Measurements from ENCODE around the gene TFIP11. TPM values are rescaled to one million over a fixed set of nuclear protein-coding genes. Genes with fewer than 3 reads are reported as not detected.
A peak's percentile ranks its signal among the peaks of the same experiment; 100 is the strongest.

TFIP11 gene
- total and polyA plus RNA-seq, 7 donors = 28.8 to 56.1 (median 36.8) TPM

DNA sequence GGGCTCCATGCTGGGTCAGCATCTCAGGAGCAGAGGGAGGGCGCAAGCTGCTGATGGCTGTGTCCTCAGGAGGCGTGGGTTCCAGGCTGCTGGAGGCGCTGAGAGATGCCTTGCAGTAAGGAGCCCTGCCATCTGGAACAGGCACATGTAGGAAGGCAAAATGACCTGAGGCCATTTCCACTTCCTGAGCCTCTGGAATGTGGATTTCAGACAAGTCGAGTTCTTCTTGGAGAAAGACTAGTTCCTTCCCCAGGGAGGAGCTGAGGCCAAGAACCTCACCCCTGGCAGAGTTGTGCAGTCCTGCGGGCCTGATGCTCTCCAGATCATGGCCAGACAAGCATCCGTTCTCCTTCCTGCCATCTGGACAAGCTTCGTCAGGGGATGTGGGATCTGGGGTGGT, 48.0 kb downstream of the TFIP11 start:
- no peak overlapping the region for H3K4me3 ChIP-seq
- TF ChIP-seq, protein P1, sequence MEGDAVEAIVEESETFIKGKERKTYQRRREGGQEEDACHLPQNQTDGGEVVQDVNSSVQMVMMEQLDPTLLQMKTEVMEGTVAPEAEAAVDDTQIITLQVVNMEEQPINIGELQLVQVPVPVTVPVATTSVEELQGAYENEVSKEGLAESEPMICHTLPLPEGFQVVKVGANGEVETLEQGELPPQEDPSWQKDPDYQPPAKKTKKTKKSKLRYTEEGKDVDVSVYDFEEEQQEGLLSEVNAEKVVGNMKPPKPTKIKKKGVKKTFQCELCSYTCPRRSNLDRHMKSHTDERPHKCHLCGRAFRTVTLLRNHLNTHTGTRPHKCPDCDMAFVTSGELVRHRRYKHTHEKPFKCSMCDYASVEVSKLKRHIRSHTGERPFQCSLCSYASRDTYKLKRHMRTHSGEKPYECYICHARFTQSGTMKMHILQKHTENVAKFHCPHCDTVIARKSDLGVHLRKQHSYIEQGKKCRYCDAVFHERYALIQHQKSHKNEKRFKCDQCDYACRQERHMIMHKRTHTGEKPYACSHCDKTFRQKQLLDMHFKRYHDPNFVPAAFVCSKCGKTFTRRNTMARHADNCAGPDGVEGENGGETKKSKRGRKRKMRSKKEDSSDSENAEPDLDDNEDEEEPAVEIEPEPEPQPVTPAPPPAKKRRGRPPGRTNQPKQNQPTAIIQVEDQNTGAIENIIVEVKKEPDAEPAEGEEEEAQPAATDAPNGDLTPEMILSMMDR (IDR thresholded peaks at IDR 0.05) = no peak
- 60 to 68% (median 66%) methylated on average over 7 of the region's 7 CpGs for WGBS, 3 donors
- intact Hi-C loops (cut with DNase I) = loop anchor here in 1 of 2 donors (5.0 kb wide), 1 partner anchor 102 kb away; no protein-coding TSS in a partner anchor
- ATAC-seq (peak in 1 of 4 donors; percentile 25), DNase-seq (peak; percentile 41 to 78)
- no peaks in the 10 kb centered on the region for H3K27me3 ChIP-seq (ENCODE audit: insufficient read depth in 3 of 3, low read length in 2 of 3)
- no peak overlapping the region for H3K27ac ChIP-seq
- H3K36me3 ChIP-seq (ENCODE audit: insufficient read depth in 1 of 2, low read depth in 1 of 2) = peaks cover 0 to 98% of the 10 kb centered on the region in 2 donors
- H3K4me1 ChIP-seq = no peaks in the 10 kb centered on the region
- no peaks in the 10 kb centered on the region for H3K9me3 ChIP-seq

DNA sequence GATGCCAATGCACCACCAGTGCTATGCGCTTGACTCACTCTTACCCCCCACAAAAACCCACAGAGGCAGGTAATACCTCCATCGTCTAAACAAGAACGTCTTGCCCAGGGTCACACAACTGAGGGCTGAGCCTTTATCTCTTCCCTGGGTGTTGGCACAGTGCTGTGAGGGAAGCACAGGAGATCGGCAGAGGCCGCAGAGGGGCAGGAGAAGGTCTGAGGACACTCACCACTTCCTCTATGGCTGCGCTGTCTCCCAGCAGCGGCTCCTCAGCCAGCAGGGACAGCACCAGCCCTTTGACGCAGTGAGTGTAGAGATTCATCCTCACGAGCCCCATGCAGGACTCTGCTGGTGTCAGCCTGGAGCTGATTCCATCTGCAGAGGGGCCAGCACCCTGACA, 48.6 kb downstream of the TFIP11 start:
- no peak overlapping the region for H3K27ac ChIP-seq

DNA sequence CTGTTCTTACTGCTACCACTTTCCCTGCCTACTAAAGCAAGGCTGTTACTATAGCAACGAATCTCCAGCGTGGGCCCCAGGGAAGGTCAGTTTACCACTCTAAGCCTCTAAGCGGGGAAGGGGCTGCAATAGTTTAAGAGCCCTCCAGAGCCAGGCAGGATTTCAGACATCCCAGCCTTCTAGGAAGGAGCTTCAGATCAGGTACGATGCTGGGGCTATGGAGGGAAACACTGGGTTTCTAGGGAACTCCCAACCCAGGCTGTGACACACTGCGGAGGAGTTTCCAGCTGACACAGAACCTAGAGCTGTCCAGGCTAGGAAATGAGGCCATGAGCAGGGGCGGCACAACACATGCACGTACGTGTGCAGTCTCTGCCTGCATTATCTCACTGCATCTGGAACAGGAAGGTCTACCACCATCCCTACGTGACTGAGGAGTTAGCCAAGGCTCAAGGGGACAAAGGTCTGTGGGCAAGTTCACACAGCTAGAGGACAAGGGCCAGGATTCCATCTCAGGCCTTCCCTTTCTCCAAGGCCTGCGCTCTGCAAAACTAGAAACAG, 49.1 kb downstream of the TFIP11 start:
- no peak for DNase-seq
- 75 to 79% (median 78%) methylated on average over 10 of the region's 10 CpGs for WGBS, 3 donors
- no peak for ATAC-seq
- intact Hi-C loops (cut with DNase I) = loop anchor here in 1 of 2 donors (5.0 kb wide), 1 partner anchor 101 kb away; no protein-coding TSS in a partner anchor
- no peak overlapping the region for H3K4me3 ChIP-seq
- H3K4me1 ChIP-seq = no peaks in the 10 kb centered on the region
- peaks cover 2 to 94% of the 10 kb centered on the region in 2 donors for H3K36me3 ChIP-seq (ENCODE audit: insufficient read depth in 1 of 2, low read depth in 1 of 2)
- TF ChIP-seq, protein P1 (IDR thresholded peaks at IDR 0.05) = no peak
- H3K27ac ChIP-seq = no peak overlapping the region
- H3K27me3 ChIP-seq (ENCODE audit: insufficient read depth in 3 of 3, low read length in 2 of 3) = no peaks in the 10 kb centered on the region
- no peaks in the 10 kb centered on the region for H3K9me3 ChIP-seq

More for the DNA sequence above, 48.6 kb downstream of the TFIP11 start:
- H3K27me3 ChIP-seq (ENCODE audit: insufficient read depth in 3 of 3, low read length in 2 of 3) = no peaks in the 10 kb centered on the region
- TF ChIP-seq, protein P1 (IDR thresholded peaks at IDR 0.05) = no peak
- H3K4me1 ChIP-seq = no peaks in the 10 kb centered on the region
- no peak for DNase-seq
- 78 to 84% (median 83%) methylated on average over 9 of the region's 9 CpGs for WGBS, 3 donors
- no peak overlapping the region for H3K4me3 ChIP-seq
- no peak for ATAC-seq
- peaks cover 0 to 96% of the 10 kb centered on the region in 2 donors for H3K36me3 ChIP-seq (ENCODE audit: insufficient read depth in 1 of 2, low read depth in 1 of 2)
- no peaks in the 10 kb centered on the region for H3K9me3 ChIP-seq
- intact Hi-C loops (cut with DNase I) = loop anchor here in 1 of 2 donors (5.0 kb wide), 1 partner anchor 101 kb away; no protein-coding TSS in a partner anchor

DNA sequence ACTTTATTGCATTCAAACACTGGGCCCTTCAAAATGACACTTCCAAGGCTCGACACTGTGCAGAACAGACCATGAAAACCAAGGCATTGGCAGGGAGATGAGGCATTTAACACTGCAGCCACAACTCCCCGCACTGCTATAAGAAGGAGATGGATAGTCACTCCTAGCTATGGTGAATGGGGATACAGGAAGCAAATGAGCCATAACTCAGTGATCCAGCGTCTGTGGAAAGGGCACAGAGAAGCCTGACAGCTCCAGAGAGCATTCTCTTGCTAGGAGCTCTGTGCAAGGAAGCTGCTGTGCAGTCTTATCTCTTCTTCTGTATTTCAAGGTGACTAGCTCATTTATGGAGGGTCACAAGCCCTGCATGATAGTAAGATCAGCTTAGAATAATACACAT, 49.6 kb downstream of the TFIP11 start:
- ATAC-seq (no peak), DNase-seq (no peak)
- TF ChIP-seq, protein P1 (IDR thresholded peaks at IDR 0.05) = no peak
- Histone ChIP-seq H3K36me3 (ENCODE audit: insufficient read depth in 1 of 2, low read depth in 1 of 2) (peaks cover 2 to 94% of the 10 kb centered on the region in 2 donors), H3K27me3 (ENCODE audit: insufficient read depth in 3 of 3, low read length in 2 of 3) (no peaks in the 10 kb centered on the region), H3K9me3 (no peaks in the 10 kb centered on the region), H3K4me3 (no peak overlapping the region), H3K4me1 (no peaks in the 10 kb centered on the region), H3K27ac (no peak overlapping the region)
- intact Hi-C loops (cut with DNase I) = loop anchor here in 1 of 2 donors (5.0 kb wide), 1 partner anchor 100 kb away; no protein-coding TSS in a partner anchor
- WGBS, 3 donors = 91 to 95% (median 92%) methylated on average over 3 of the region's 3 CpGs
